ENCODE results near the gene TRIM65.
A peak's percentile ranks its signal among the peaks of the same experiment; 100 is the strongest.

The TRIM65 gene

DNA sequence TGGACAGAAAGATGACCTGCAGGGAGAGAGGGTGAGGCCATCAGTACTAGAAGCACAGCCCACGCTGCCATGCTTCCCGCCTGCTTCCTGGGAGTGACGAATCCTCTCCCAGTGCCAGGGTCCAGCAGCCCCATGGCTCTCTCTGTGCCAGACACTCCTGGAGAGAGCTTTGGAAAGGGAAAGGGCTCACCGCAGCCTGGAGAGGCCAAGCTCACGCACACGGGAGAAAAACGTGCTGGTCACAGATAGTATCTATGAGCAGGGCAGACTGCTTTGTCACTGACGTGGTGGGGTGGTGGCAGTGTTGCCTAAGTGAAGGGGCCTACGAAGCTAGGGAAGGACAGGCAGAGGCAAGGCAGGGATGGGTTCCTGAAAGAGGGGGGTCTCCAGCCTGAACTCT lies 47.0 kb downstream of the TRIM65 start:
- DNase-seq, result no peak

DNA sequence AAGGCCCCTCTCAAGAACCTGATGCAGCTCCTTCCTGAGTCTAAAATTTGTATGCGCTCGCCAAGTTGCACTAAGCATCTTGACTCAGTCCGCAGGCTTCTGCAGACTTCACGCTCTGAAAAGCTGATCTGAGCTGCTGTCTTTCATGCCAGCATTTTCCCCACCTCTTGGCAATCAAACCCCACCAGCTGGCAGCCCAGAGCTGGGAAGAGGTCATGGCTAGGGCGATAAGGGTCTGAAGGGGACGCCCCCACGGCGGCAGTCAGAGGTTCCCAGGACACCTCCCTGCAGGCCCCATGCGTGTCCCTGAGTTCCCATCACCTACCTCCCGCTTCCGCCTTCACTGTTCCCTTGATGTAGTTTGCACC lies 47.5 kb downstream of the TRIM65 start:
- no peak for DNase-seq

DNA sequence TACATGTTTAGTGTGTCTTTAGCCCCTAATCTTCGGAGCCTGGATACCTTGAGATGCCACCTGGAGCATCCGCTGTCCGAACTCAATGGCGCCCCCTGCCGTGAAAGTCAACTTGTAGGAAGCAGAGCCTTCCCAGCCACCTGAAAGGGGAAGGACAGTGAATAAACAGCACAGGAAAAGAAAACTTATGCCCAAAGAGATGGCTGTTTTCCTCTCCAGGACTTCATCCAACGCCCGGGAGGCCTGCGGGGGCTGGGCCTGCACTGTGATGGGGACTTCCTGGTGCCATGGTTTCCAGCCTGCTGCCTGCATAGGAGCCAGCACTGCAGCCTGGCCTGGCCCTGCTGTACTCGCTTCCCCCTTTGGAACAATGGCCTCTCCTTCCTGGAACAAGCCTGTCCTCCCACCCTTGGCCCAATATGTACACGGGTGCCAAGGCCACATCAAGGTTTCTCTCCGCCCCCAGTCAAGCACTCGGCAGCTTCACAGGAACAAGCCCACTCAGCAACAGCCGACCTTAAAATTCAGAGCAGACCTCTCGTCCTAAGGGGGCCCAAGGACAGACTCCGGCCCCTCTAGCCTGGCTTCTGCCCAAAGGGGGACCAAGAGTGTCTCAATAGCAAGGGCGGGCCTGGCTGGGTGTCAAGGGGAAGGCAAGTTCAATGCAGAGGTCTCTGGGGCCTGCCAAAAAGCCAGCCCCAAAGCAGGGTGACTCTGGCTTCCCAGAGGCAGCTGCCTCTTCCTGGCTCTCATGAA lies 48.0 kb downstream of the TRIM65 start:
- peak; percentile 84 for DNase-seq

DNA sequence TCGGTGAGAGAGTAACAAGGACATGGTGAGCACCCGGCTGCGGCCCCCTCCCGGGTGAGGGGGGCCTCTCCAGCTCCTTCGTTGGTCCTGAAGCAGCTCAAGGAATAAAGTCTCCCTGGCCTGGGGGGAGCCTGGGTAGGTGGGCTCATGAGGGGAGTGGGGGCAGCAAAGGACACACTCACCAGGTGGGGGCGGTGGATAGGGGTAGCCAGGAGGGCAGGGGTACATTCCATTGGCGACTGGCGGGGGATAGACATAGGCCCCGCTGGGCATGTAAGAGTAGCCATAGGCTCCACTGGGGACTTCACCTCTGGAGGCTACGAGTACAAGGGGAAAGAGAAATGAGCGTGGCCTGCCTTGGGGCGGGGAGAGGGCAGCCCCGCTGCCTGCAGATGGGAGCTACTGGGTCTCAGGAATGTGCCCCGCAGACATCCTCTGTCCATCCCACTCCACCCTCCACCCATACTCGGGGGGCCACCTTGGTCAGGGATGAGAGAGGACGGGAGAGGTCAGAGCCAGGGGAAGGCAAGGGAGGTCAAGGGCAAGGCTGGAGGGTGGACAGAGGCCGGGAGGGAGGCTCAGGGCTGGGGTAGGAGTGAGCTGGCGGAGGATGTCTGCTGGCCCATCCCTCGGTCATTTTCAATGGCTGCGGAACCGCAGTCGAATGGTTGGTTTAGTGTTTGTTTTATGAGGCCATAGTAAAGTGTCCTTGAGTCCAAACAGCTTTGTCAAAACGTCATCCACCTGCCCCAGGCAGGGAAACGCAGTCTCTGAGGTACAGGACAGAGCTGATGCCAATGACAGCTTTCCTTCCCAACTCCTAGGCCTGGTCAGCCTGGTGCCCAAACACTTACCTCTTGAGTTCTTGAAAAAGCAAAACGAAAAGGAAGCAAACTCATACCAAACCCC lies 48.9 kb downstream of the TRIM65 start:
- DNase-seq, result no peak

DNA sequence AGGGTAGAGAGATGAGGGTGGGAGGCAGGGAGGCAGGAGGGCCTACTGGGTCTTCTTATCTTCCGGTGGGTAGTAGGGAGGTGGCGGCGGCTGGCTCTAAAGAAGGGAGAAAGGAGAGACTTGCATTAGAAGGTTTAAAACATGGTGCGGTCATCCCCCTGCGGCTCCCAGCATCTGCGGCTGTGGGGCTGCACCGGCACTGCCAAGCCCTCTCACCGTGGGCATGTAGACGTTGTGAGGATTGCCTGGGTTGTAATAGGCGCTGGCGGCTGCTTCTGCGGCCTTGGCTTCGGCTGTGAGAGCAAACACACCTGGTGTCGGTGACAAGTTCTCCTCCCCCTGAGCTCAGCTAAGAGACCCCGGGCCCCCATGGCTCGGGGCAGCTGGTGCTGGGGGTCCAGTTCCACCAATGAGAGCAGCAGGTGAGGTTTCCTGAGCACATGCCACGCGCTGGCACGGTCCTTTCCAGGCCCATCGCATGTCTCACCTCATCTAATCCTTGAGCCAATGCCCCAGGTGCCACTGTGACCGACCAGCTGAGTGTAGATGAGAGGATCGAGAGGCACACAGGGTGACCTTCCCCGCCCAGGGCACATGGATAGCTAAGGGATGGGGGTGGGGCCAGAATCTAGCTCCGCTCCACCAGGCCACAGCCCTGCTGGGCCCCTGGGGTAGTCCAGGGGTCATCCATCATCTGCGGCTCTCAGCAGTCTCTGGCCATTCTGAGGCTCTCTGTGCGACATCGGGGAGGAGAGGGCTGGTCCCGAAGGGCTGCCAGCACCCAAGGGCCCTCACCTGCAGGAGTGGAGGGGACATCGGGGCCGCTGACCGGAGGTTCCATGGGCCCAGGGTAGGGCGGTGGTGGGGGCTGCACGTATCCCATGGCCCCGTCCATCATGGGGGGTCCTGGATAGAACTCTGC lies 49.8 kb downstream of the TRIM65 start:
- no peak for DNase-seq

DNA sequence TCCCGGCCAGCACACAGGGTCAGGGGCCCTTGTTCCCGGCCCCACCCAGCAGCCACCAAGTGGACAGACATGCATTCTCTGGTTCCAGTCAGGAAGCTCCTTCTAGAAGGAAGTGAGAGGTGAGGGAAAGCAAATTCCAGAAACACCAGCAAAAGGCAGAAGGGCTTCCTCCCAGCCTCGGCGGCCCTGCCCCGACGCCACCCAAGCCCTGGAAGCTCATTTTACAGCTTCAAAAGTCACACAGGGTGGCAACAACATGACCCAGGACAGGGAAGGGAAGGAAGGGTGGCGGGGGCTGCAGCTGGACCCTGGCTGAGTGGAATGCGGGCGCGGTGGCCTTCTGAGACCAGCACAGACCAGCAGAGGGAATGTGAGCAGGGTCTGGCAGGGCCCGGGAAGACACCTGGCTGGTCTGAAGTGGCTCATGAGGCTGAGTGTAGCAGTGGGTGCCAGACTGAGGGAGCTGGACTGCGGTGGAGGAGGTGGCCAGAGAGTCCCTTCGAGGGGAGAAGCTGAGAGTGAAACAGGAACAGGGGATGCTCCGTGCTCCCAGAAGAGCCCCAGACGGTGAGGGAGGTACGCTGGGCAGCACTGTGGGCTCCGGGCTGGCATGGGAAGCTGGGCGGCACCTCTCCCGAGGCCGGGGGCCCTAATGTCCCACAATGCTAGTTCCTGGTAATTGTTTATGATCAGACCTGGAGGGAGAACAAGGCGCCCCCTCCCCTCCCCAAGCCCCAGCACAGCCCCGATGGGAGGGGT lies 50.6 kb downstream of the TRIM65 start:
- no peak for DNase-seq

DNA sequence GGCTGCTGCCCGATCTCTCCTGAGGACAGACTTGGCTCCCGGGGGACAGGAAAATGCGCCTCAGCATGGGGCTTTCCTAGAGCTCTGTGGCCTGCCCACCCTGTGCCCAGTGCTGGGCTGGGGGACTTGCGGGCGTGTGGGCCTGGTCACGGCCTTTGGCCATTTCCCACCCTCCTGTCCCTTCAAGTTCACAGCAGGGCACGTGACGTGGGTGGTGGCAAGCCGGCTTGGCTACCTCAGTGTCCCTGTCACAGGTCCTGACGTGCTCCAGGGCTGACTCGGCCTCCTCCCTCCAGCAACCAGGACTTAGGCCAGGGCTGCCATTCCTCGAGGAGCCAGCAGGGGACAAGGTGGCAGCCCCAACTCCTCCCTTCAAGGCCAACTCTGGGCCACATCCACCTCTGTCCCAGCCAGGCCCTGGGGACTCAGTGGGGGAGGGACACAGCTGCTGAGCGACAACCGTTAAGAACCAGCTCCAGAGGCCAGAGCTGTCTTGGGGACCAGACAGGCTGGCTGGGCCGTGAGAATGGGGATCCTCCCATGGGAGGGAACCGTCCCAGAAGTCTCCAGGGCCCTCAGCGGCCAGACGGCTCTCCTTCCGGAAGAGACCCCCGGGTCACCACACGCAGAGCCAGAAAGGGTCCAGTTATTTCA lies 51.6 kb downstream of the TRIM65 start:
- DNase-seq, result peak; percentile 69

DNA sequence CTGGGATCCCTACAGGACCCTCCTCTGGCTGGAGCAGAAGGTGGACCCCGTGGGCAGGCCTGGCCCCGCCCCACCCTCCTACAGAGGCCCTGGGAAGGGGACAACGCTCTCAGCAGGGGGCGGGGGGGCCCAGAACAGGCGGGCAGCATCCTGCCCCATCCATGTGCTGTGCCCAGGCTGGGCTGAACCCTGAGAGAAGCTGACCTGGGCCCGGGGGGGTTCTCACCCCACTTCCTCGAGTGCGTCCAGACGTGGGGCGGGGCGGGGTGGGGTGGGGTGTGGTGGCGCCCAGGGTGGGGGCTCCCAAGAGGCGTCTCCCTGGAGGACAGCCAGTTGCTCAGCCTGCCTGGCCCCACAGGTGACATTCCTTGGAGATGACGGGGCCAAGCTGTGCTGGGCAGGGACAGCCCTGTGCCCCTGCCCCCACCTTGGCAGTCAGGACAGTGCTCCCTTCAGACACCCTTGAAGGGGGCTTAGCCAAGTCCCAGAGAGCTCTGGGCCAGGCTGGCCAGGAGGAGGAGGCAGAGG lies 52.2 kb downstream of the TRIM65 start:
- peak; percentile 46 for DNase-seq

DNA sequence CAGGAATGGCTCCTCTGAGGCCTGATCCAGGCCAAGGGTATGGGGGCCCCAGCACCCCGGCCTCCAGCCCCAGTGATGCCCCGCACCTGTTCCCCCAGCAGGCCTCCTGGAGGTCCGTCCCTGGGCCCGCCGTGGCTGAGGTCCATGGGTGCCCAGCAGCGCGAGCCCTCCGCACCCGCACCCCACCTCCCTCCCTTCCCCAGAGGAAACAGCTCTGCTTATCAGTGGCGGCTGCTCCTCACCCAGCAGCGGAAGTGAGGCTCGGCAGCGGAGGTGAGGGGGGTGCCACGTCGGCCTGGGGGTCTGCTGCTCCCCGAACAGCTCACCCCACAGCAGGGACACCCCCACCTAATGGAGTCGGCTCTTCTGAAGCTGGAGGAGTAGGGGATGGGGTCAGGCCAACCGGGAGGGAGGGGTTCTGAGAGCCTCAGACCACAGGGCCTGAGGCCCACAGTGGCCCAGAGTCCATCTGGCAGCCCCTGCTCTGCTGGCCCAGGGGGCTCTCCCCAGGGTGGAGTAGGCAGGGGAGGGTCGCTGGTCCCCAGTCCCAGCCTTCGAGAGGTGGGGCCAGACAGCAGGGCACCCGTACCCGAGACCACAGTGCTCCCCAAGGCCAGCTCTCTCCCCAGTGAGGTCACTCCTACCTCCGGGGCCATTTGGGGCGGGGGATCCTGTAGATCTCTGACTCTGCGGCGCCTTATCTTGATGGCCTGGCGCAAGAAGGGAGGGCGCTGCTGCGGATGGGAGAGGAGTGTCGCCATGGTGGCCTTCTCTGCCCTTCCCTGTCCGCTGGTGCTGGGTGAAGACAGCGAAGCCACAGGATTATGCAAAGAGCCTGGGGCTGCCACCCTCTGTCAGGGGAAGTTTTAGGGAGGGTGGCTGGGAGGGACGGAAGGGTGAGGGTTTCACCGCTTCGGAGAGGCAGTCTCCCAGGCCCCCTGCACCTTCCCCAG lies 52.9 kb downstream of the TRIM65 start, which contains the start of gene UNC13D:
UNC13D (minus strand) TSS at position 828 of the 953 bp plus-strand sequence; CDS start at position 761, 67 bp downstream.
- peak; percentile 76 for DNase-seq

DNA sequence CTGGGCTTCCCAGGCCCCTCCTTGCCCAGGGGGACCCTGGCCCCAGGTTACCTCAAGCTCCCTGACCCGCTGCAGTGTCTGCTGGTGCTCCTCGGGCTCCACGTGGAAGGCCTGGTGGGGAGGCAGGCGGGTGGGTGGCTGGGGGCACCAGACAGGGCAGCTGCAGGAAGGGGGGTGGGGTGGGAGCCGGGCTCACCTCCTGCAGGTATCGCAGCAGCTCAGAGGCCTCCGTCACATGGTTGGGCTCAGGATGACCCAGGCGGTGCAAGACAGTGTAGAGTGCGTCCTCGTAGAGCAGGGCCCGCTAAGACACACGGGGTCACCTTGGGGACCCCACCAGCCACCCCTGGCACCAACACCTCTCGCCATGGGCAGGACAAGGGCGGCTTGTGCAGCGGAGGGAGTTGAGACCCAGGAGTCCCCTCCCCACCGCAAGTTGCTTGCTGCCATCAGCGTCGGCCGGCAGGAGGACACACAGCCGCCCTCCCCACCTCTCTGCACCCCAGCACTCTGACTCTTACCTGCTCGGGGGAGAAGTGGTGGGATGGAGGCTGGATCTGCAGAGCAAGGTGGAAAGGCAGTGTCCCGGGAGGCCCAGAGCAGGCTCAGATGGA lies 53.7 kb downstream of the TRIM65 start:
- peak; percentile 42 for DNase-seq

DNA sequence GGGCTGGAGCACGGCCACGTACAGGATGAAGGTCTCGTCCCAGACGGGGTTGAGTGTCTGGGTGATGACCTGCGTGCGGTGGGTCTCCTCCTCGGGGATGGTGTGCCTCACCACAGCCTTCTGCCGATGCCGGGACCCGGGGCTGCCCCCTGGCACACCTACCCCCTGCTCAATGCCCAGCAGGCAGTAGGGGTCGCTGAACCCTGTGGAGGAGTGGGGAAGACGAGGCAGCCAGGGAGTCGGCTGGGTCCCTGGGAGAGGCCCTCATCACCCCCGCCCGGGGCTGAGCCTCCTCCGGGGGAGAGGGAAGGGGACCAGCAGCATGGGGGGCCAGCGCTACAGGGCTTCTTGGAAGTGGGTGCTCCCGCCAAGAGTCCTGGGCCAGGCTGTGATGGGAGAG lies 54.3 kb downstream of the TRIM65 start:
- DNase-seq, result no peak

DNA sequence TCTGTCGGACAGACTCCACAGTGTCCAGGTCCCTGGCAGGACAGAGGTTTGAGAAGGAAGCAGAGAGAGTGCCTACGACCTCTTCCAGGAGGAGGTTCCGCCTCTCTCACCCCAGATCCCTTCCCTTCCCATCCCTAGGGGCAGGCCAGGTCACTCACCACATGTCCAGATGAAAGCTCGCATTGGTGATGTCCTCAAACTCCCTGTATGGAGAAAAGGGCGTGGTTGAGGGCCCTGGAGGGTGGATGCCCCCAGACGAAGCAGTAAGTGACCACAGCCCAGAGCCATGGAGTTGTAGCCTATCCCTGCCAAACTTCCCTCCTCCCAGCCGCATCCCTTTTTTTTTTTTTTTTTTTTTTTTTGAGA lies 56.0 kb downstream of the TRIM65 start:
- DNase-seq, result no peak

DNA sequence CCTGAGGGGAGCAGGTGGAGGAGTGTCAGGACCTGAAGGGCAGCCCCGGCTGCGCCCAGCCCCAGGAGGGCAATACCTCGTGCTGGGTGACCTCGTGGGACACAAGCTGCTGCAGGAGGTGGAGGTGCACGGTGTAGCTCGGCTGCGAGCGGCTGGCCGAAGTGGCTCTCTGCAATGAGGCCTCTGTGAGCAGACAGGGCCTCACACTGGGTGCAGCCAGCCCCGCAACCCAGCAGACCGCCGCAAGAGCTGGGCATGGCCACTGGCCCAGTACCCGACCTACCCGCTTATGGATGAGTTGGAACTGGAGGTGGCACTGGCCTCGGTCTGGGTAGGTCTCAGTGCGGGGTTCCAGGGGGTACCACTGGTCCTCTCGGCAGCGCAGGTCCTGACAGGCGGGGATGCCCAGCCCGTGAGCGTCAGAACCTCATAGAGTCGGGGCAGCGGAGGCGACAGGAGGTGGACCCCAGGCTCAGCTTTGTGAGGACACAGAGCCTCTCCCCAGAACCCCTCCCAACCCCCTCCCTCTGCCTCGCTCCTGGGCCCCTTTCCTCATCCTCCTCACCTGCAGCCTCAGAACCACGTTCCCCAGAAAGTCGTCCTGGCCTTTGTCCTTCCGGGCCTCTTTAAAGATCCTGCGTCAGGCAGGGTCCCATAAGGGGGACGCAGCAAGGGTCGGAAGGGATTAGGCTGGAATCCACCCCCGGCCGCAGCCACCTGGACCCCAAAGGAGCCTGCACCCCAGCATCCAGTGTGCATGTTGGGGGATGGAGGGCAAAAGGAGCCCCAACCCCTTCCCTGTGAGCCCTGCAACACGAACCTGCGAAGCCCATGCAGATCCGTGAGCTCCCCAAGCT lies 56.6 kb downstream of the TRIM65 start:
- DNase-seq, result no peak
